CD8-positive, alpha-beta memory T cell (primary cell): Measurements from ENCODE around the gene GARIN5B. TPM values are rescaled to one million over a fixed set of nuclear protein-coding genes. Genes with fewer than 3 reads are reported as not detected.

ENCODE experiments used
- polyA plus RNA-seq: library from polyadenylated mRNA; unstranded; fragments of 300-500 nt; fragmentation: Illumina TruSeq; gene quantifications from one replicate; pipeline ENCODE4 v1.2.3, GENCODE V29; 2021
- total RNA-seq, 2 experiments: library from RNA; stranded (reverse); gene quantifications; one replicate each; pipeline ENCODE4 v1.2.3, GENCODE V29; 2021

The GARIN5B gene
- total and polyA plus RNA-seq, 3 experiments from 2014 or later = not detected

Other genes starting within 250 kb of the GARIN5B start
- gene PPP1R12C, start 245.6 kb downstream of the GARIN5B start, total RNA-seq = 10 to 100 TPM; 95.4 to 98.3 TPM
- gene PPP1R12C, start 245.6 kb downstream of the GARIN5B start, polyA plus RNA-seq = 7.7 TPM
- gene TNNT1, start 214.1 kb downstream of the GARIN5B start, total RNA-seq = not detected
- gene TNNT1, start 214.1 kb downstream of the GARIN5B start, polyA plus RNA-seq = not detected
- gene TNNI3, start 205.5 kb downstream of the GARIN5B start, total RNA-seq = not detected
- not detected for gene TNNI3, start 205.5 kb downstream of the GARIN5B start, polyA plus RNA-seq
- gene DNAAF3, start 196.6 kb downstream of the GARIN5B start, total RNA-seq = under 1 TPM in 1 of 2 experiments, not detected in 1; 0.27 TPM
- not detected for gene DNAAF3, start 196.6 kb downstream of the GARIN5B start, polyA plus RNA-seq
- gene SYT5, start 183.0 kb downstream of the GARIN5B start, total RNA-seq = not detected
- 0.37 TPM for gene SYT5, start 183.0 kb downstream of the GARIN5B start, polyA plus RNA-seq
- gene PTPRH, start 153.8 kb downstream of the GARIN5B start, total RNA-seq = not detected
- gene PTPRH, start 153.8 kb downstream of the GARIN5B start, polyA plus RNA-seq = not detected
- 10 to 100 TPM in 1 of 2 experiments, 1 to 10 TPM in 1; 8.5 to 10.3 TPM for gene TMEM86B, start 134.5 kb downstream of the GARIN5B start, total RNA-seq
- 2.9 TPM for gene TMEM86B, start 134.5 kb downstream of the GARIN5B start, polyA plus RNA-seq
- gene PPP6R1, start 104.2 kb downstream of the GARIN5B start, total RNA-seq = 100 to 1,000 TPM; 216 to 225 TPM
- 143 TPM for gene PPP6R1, start 104.2 kb downstream of the GARIN5B start, polyA plus RNA-seq
- gene HSPBP1, start 83.2 kb downstream of the GARIN5B start, total RNA-seq = 10 to 100 TPM; 82.9 to 84.1 TPM
- 46.4 TPM for gene HSPBP1, start 83.2 kb downstream of the GARIN5B start, polyA plus RNA-seq
- 1 to 10 TPM; 4.1 to 5.7 TPM for gene BRSK1, start 79.3 kb downstream of the GARIN5B start, total RNA-seq
- gene BRSK1, start 79.3 kb downstream of the GARIN5B start, polyA plus RNA-seq = 0.82 TPM
- gene TMEM150B, start 37.9 kb downstream of the GARIN5B start, total RNA-seq = under 1 TPM in 1 of 2 experiments, not detected in 1; 0.53 TPM
- gene TMEM150B, start 37.9 kb downstream of the GARIN5B start, polyA plus RNA-seq = not detected
- 10 to 100 TPM; 14.6 to 15.0 TPM for gene KMT5C, start 23.4 kb downstream of the GARIN5B start, total RNA-seq
- gene KMT5C, start 23.4 kb downstream of the GARIN5B start, polyA plus RNA-seq = 1.6 TPM
- gene COX6B2, start 8.5 kb downstream of the GARIN5B start, total RNA-seq = not detected
- not detected for gene COX6B2, start 8.5 kb downstream of the GARIN5B start, polyA plus RNA-seq
- gene IL11, start 7.2 kb upstream of the GARIN5B start, total RNA-seq = under 1 TPM; 0.27 to 0.37 TPM
- gene IL11, start 7.2 kb upstream of the GARIN5B start, polyA plus RNA-seq = not detected
- gene TMEM190, start 13.6 kb upstream of the GARIN5B start, total RNA-seq = not detected
- gene TMEM190, start 13.6 kb upstream of the GARIN5B start, polyA plus RNA-seq = not detected
- gene TMEM238, start 21.0 kb upstream of the GARIN5B start, total RNA-seq = 10 to 100 TPM; 13.3 to 14.1 TPM
- gene TMEM238, start 21.0 kb upstream of the GARIN5B start, polyA plus RNA-seq = 1.9 TPM
- 1,000 to 10,000 TPM; 2,376 to 2,381 TPM for gene RPL28, start 22.7 kb upstream of the GARIN5B start, total RNA-seq
- gene RPL28, start 22.7 kb upstream of the GARIN5B start, polyA plus RNA-seq = 615 TPM
- 100 to 1,000 TPM; 263 to 291 TPM for gene UBE2S, start 44.5 kb upstream of the GARIN5B start, total RNA-seq
- 42.5 TPM for gene UBE2S, start 44.5 kb upstream of the GARIN5B start, polyA plus RNA-seq
- gene SHISA7, start 80.0 kb upstream of the GARIN5B start, total RNA-seq = not detected
- not detected for gene SHISA7, start 80.0 kb upstream of the GARIN5B start, polyA plus RNA-seq
- gene ISOC2, start 98.4 kb upstream of the GARIN5B start, total RNA-seq = 10 to 100 TPM; 33.7 to 38.8 TPM
- gene ISOC2, start 98.4 kb upstream of the GARIN5B start, polyA plus RNA-seq = 32.0 TPM
- gene C19orf85, start 101.5 kb upstream of the GARIN5B start, total RNA-seq = not detected
- gene C19orf85, start 101.5 kb upstream of the GARIN5B start, polyA plus RNA-seq = not detected
- 1 to 10 TPM; 8.3 to 8.7 TPM for gene ZNF628, start 113.4 kb upstream of the GARIN5B start, total RNA-seq
- gene ZNF628, start 113.4 kb upstream of the GARIN5B start, polyA plus RNA-seq = 0.36 TPM
- gene NAT14, start 121.9 kb upstream of the GARIN5B start, total RNA-seq = 10 to 100 TPM; 27.5 to 28.4 TPM
- gene NAT14, start 121.9 kb upstream of the GARIN5B start, polyA plus RNA-seq = 7.0 TPM
- gene SSC5D, start 125.2 kb upstream of the GARIN5B start, total RNA-seq = 1 to 10 TPM in 1 of 2 experiments, under 1 TPM in 1; 0.35 to 1.2 TPM
- not detected for gene SSC5D, start 125.2 kb upstream of the GARIN5B start, polyA plus RNA-seq
- not detected for gene SBK2, start 173.9 kb upstream of the GARIN5B start, total RNA-seq
- not detected for gene SBK2, start 173.9 kb upstream of the GARIN5B start, polyA plus RNA-seq
- not detected for gene SBK3, start 182.3 kb upstream of the GARIN5B start, total RNA-seq
- not detected for gene SBK3, start 182.3 kb upstream of the GARIN5B start, polyA plus RNA-seq
- gene ZNF579, start 217.6 kb upstream of the GARIN5B start, total RNA-seq = 1 to 10 TPM; 6.0 to 6.6 TPM
- gene ZNF579, start 217.6 kb upstream of the GARIN5B start, polyA plus RNA-seq = 0.35 TPM
- gene FIZ1, start 236.3 kb upstream of the GARIN5B start, total RNA-seq = 10 to 100 TPM; 23.9 to 25.8 TPM
- 4.6 TPM for gene FIZ1, start 236.3 kb upstream of the GARIN5B start, polyA plus RNA-seq
- 10 to 100 TPM; 13.9 to 15.8 TPM for gene ZNF524, start 237.0 kb upstream of the GARIN5B start, total RNA-seq
- gene ZNF524, start 237.0 kb upstream of the GARIN5B start, polyA plus RNA-seq = 35.9 TPM
- gene ZNF865, start 242.4 kb upstream of the GARIN5B start, total RNA-seq = 10 to 100 TPM; 12.7 to 15.3 TPM
- gene ZNF865, start 242.4 kb upstream of the GARIN5B start, polyA plus RNA-seq = 0.21 TPM